ENCODE results near the gene NEK4. TPM values are rescaled to one million over a fixed set of nuclear protein-coding genes. Genes with fewer than 3 reads are reported as not detected.

NEK4 gene
- total and polyA plus RNA-seq, 2 of the 13 experiments (the other 11 are each of a cell fraction or from before 2014, with no cell fraction given): 16.5 to 38.0 TPM

DNA sequence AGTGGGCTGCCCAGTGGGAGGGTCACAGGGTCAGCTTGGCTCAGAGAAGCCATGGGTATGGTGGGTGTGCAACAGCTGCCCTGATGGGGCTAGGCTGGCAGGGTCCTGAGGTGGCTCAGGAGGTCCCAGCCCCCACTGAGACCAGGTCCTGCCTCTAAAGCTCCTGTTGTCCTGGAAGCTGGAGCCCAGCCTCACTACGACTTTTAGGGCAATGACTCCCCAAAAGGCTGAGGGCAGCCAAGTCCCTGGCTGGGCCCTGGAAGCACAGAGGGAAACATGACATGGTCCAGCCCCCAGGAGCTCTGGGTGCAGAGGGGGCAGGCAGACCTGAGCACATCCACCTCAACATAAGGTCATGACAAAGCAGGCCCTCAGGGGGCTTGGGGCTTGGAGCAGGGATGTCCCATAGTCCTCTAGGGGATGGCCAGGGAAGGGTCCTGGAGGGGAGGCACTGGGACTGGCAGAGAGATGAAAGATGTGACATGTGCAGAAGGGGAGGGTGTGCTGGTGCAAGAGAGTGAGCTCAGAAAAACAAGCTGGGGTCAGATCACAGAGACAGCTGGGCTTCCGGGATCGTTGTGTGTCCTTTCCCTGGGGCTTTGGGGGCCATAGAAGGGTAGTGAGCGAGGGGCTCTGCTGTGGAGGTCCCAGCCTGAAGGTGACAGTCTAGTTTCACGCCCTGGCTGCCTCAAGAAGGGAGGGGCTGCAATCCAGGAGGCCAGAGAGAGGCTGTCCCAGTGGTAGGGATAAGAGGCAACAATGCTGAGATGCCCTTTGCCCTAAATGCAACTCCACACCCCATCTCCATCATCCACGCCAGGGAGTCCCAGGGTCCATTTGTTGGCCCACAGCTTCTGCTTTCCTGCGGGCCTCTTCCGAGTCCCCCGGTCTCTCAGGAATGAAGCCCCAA lies 23.2 kb upstream of the NEK4 start (continued):
- TF ChIP-seq, protein P1, sequence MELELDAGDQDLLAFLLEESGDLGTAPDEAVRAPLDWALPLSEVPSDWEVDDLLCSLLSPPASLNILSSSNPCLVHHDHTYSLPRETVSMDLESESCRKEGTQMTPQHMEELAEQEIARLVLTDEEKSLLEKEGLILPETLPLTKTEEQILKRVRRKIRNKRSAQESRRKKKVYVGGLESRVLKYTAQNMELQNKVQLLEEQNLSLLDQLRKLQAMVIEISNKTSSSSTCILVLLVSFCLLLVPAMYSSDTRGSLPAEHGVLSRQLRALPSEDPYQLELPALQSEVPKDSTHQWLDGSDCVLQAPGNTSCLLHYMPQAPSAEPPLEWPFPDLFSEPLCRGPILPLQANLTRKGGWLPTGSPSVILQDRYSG (CRISPR knock-in tag; IDR thresholded peaks at IDR 0.05): no peak
- no peak for TF ChIP-seq ZNF430 (CRISPR knock-in tag; IDR thresholded peaks at IDR 0.05)
- no peak for TF ChIP-seq ATF7-NPFF (CRISPR knock-in tag; IDR thresholded peaks at IDR 0.05; ENCODE audit: low read depth)
- no peak for TF ChIP-seq YEATS2 (CRISPR knock-in tag; IDR thresholded peaks at IDR 0.05; ENCODE audit: borderline replicate concordance)
- TF ChIP-seq REPIN1 (CRISPR knock-in tag; IDR thresholded peaks at IDR 0.05; ENCODE audit: borderline replicate concordance, low read depth): no peak
- no peak for TF ChIP-seq ATF7 (IDR thresholded peaks at IDR 0.05)
- no peak for TF ChIP-seq ATF7 (CRISPR knock-in tag; IDR thresholded peaks at IDR 0.05)
- TF ChIP-seq ZNF431 (CRISPR knock-in tag; IDR thresholded peaks at IDR 0.05; ENCODE audit: borderline replicate concordance, low read depth): no peak
- peak; percentile 9; the same call in 1 of the 2 replicates for TF ChIP-seq ZC3H13 (CRISPR knock-in tag; IDR thresholded peaks at IDR 0.05)
- TF ChIP-seq, protein P2, sequence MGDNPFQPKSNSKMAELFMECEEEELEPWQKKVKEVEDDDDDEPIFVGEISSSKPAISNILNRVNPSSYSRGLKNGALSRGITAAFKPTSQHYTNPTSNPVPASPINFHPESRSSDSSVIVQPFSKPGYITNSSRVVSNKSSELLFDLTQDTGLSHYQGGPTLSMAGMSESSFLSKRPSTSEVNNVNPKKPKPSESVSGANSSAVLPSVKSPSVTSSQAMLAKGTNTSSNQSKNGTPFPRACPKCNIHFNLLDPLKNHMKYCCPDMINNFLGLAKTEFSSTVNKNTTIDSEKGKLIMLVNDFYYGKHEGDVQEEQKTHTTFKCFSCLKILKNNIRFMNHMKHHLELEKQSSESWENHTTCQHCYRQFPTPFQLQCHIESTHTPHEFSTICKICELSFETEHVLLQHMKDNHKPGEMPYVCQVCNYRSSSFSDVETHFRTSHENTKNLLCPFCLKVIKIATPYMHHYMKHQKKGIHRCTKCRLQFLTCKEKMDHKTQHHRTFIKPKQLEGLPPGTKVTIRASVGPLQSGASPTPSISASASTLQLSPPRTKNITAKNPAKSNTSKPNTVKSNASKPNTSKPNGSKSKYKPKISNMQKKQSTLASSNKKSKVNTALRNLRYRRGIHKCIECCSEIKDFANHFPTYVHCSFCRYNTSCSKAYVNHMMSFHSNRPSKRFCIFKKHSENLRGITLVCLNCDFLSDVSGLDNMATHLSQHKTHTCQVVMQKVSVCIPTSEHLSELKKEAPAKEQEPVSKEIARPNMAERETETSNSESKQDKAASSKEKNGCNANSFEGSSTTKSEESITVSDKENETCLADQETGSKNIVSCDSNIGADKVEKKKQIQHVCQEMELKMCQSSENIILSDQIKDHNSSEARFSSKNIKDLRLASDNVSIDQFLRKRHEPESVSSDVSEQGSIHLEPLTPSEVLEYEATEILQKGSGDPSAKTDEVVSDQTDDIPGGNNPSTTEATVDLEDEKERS (CRISPR knock-in tag; IDR thresholded peaks at IDR 0.05): no peak
- TF ChIP-seq ZFP36 (IDR thresholded peaks at IDR 0.05; ENCODE audit: borderline replicate concordance, low read depth, low read length, partially characterized antibody): no peak
- TF ChIP-seq TEAD3 (CRISPR knock-in tag; optimal IDR thresholded peaks at IDR 0.05; ENCODE audit: borderline replicate concordance): no peak
- TF ChIP-seq ZNF567 (CRISPR knock-in tag; IDR thresholded peaks at IDR 0.05; ENCODE audit: borderline replicate concordance): no peak
- 0 out of 2 replicates have a peak, but pooled peaks have one; percentile 39 for TF ChIP-seq ZFP82 (CRISPR knock-in tag; IDR thresholded peaks at IDR 0.05; ENCODE audit: borderline replicate concordance)
- TF ChIP-seq ZMYM2 (CRISPR knock-in tag; IDR thresholded peaks at IDR 0.05): no peak
- TF ChIP-seq TFAP4 (IDR thresholded peaks at IDR 0.05; ENCODE audit: borderline replicate concordance, low read depth): 0 out of 2 replicates have a peak, but pooled peaks have one; percentile 53
- no peak for TF ChIP-seq ZNF589 (CRISPR knock-in tag; conservative IDR thresholded peaks at IDR 0.05)
- no peak for TF ChIP-seq ZNF543 (CRISPR knock-in tag; IDR thresholded peaks at IDR 0.05)
- TF ChIP-seq HNRNPLL (IDR thresholded peaks at IDR 0.05; ENCODE audit: low read depth, low read length, poor library complexity, severe bottlenecking): no peak
- TF ChIP-seq RBM22 (optimal IDR thresholded peaks at IDR 0.05; ENCODE audit: low read length): no peak
- no peak for TF ChIP-seq POLR2AphosphoS5 (IDR thresholded peaks at IDR 0.05; ENCODE audit: low read depth, low read length)
- TF ChIP-seq ZNF232 (CRISPR knock-in tag; IDR thresholded peaks at IDR 0.05; ENCODE audit: borderline replicate concordance): no peak
- TF ChIP-seq IRF2 (CRISPR knock-in tag; IDR thresholded peaks at IDR 0.05): peak; percentile 46; the same call in 1 of the 2 replicates
- TF ChIP-seq ZNF850 (CRISPR knock-in tag; conservative IDR thresholded peaks at IDR 0.05): no peak
- TF ChIP-seq SMAD1 (CRISPR knock-in tag; IDR thresholded peaks at IDR 0.05; ENCODE audit: borderline replicate concordance, low read depth): no peak; the same call in 1 of the 2 replicates
- no peak for TF ChIP-seq ZNF296 (CRISPR knock-in tag; conservative IDR thresholded peaks at IDR 0.05)

Data from HepG2 (cell line).